LNCAP (cell line): ENCODE measurements around the gene DSN1.

Experiments
- TF ChIP-seq, protein P1 (sequence below): fragments of 450-650 bp; IDR thresholded peaks from 2 replicates; pipeline ENCODE4 v1.5.1; 2017; ENCODE audit warnings: mild to moderate bottlenecking

The DSN1 gene

DNA sequence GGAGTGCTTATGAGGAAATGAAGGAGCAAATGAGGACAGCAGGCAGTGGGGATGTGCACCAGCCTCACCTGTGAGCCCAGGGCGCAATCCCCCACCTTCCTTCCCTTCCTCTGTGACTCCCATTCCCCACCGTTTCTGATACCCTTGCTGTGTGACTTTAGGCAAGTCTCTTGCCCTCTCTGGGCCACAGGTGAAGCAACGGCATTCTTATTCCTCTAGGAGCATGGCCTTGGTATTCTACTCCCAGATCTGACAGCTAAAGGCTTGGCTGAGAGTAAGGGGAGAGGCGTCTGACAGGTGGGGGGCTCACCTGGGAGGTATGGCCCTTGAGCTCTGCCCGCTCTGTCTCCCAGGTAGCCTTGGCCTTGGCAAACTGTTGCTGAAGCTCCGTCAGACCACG, 30.9 kb upstream of the DSN1 start:
- TF ChIP-seq, protein P1, sequence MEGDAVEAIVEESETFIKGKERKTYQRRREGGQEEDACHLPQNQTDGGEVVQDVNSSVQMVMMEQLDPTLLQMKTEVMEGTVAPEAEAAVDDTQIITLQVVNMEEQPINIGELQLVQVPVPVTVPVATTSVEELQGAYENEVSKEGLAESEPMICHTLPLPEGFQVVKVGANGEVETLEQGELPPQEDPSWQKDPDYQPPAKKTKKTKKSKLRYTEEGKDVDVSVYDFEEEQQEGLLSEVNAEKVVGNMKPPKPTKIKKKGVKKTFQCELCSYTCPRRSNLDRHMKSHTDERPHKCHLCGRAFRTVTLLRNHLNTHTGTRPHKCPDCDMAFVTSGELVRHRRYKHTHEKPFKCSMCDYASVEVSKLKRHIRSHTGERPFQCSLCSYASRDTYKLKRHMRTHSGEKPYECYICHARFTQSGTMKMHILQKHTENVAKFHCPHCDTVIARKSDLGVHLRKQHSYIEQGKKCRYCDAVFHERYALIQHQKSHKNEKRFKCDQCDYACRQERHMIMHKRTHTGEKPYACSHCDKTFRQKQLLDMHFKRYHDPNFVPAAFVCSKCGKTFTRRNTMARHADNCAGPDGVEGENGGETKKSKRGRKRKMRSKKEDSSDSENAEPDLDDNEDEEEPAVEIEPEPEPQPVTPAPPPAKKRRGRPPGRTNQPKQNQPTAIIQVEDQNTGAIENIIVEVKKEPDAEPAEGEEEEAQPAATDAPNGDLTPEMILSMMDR = no peak

DNA sequence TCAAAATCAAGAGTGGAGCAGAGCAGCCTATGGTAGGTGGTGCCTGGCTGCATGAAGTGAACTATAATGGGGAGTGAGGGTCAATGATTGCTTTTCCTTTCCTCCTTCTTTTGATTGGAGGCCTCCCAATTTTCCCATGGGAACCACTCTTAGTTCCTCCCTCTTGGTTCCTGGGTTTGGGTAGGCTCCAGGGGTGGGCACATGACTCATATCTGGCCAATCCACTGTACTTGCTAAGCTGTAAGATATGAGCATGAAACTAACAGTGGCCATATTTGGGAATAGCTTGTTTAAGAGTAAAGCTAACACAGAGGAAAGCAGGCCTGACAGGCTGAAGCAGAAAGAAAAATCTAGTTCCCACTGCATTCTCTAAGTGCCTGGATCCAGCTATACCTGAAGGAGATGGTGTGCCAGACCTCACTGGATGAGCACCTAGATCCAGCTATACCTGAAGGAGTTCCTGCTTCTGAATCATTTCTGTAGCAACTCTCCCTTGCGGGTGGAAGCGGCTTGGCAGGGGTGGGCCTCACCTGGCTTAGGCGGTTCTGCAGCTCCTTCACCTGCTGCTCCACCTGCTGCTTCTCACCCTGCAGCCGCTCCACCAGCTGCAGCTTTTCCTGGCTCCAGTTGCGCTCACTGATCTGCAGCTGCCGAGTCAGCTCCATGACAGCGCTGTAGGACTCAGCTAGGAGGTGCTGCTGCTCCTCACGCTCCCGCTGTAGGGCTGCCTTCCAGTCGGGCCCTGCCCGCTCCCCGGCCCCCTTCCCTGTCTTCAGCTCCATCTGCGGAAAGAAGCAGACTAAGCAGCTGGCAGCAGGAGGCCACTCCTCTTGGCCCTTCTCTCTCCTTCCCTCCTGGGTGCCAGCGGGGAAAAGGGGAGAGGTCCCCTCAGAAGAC, 29.0 kb upstream of the DSN1 start:
- TF ChIP-seq, protein P1 = no peak

DNA sequence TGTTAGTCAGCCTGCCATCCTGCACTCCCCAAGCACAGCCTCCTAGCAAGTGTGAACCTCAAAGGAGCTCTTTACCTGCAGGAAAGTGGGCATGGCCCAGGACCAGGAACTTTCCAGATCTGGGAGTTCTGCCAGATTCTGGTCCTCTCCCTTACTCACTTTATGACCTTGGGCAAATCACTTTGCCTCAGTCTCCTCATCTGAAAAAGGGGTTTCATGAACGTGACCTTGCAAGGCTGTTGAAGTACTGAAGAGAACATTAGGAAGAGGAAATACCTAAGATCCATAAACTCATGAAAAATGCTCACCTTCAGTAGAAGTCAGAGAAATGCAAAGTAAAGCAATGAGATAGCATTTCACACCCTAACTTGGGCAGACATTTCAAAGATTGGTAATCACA, 26.8 kb upstream of the DSN1 start:
- TF ChIP-seq, protein P1 = no peak

DNA sequence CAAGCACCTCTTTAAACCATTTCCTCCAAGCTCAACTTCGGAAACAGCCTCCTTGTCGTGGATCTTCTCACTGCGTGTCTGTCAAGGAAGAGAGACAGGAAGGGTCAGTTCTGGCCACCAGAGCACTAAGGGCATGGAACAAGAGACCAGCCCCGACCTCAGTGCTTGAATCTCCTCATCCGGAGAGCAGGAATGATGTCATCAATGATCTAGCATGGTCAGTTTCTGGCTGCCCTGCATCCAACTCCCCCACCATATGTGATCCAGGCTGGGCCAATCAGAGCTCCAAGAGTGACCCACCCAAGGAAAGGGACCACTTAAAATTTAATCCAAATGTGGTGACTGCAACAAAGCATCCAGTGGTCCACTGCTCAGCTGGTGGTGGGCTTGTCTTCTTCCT, 23.3 kb upstream of the DSN1 start:
- TF ChIP-seq, protein P1 = no peak

DNA sequence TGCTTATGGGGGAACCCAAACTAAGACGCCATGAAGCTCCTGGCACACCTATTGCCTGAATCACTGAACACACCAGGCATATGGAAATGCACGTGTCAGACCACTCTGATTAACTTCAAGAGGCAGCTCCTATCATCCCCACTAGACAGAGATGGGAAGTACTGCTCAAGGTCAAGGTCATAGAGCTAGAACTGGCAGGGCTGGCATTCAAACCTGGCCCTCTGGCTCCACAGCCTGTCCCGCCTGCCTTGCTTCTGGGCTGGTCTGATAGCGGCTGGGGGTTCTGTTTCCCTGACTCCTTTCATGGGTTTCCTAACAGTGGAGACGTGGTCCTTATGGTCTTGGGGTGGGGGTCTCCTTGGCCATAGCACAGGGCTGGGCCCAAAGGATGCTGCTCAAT, 22.6 kb upstream of the DSN1 start:
- TF ChIP-seq, protein P1 = no peak

DNA sequence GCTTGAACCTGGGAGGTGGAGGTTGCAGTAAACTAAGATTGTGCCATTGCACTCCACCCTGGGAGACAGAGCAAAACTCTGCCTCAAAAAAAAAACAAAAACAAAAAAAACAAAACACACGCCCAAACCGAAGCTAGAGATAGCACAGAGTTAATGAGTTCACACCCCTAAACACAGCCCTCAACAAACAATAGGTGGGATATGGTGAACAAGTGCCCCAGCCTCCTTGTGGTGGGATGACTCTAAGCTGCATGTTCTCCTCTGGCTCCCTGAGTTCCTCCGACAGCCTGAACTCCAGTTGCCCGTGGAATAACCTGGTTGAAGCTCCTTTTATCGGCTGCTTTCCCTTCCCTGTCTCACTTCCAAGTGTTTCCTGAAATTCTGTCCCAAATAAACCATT, 22.1 kb upstream of the DSN1 start:
- TF ChIP-seq, protein P1 = no peak

DNA sequence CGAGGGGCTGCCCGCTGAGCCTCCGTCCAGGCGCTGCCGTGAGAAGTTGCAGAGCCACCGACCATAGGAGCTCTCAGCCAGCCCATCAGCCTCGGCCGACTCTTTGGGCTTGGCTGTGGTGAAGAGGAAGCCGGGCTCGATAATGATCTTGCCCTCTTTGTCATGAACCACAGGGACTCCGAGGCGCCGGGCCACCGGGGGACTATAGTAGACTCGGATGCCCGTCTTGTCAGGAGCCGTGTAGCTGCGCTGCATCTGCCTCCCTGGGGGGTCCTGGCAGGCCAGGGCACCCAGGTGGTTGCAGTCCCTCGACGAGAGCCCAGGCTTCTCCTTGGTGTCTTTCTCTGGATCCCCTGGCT, 20.5 kb upstream of the DSN1 start:
- TF ChIP-seq, protein P1 = no peak
